ENCODE results near the gene ATF5. TPM values are rescaled to one million over a fixed set of nuclear protein-coding genes. Genes with fewer than 3 reads are reported as not detected.
A peak's percentile ranks its signal among the peaks of the same experiment; 100 is the strongest.

The ATF5 gene
- total and polyA plus RNA-seq, 2 of the 8 experiments (the other 6 are each of a cell fraction or from before 2014, with no cell fraction given) = 6.2 to 13.1 TPM

DNA sequence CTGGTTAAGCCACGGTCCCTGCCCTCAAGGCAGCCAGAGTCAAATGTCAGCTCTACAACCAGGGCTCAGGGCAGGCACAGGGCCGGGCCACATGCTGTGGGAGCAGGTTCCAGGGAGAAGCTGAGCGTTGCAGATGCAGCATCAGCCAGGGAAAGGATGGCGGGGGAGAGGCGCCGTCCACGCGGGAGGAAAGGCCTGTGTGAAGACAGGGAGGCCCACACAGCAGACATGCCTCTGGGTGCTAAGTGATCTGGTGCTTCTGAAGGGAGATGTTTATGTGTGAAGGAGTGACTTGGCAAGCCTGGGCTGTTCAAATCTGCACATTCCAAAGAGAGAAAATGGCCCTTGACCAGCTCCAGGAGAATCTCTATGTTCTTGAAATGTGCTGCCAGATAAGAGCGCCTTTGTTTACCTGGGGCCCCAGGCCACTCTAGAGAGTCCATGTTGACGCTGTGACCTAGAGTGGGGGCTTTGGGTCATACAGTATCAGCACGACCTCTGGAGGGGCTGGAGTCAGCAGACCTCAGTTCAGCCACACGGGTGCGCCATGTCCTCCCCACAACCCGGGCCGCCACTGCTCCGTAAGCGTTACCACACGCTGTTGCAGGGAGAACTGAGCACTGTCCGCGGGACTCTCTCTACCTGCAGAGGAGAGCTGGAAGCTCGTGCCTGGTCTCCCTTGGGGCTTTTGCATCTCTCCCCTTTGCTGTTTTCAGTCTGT is 15.9 kb upstream of the ATF5 start:
- Histone ChIP-seq H2BK120ac (replicated peaks; ENCODE audit: low read depth, low read length) (no peak overlapping the region), H3K27me3 (replicated peaks in 1 of 4; ENCODE audit: control insufficient read depth in 3 of 4, extremely low read depth in 1 of 4, insufficient read depth in 3 of 4, low read length in 3 of 4) (no peaks in the 10 kb centered on the region; a peak in 1 of 7 replicates), H3K18ac (ENCODE audit: extremely low read depth, low read length) (no peak overlapping the region), H3K23me2 (ENCODE audit: low read depth, low read length) (no peaks in the 10 kb centered on the region), H3K23ac (ENCODE audit: insufficient read length) (no peak overlapping the region), H2BK15ac (ENCODE audit: low read length) (no peak overlapping the region), H2AK5ac (ENCODE audit: low read depth, low read length) (no peak overlapping the region), H3K4ac (replicated peaks; ENCODE audit: insufficient read length, low read depth, low read length) (no peak overlapping the region), H2BK5ac (ENCODE audit: low read depth, low read length) (no peak overlapping the region), H4K20me1 (replicated peaks in 1 of 2; ENCODE audit: control insufficient read depth in 1 of 2, insufficient read depth in 2 of 2, low read length in 2 of 2) (peaks cover 44 to 54% of the 10 kb centered on the region in 2 experiments), H3K9ac (replicated peaks in 1 of 4; ENCODE audit: extremely low read depth in 1 of 4, low read depth in 3 of 4, low read length in 3 of 4) (no peak overlapping the region), H3K4me1 (replicated peaks in 1 of 4; ENCODE audit: control insufficient read depth in 3 of 4, insufficient read depth in 4 of 4, low read length in 3 of 4) (peaks cover 0 to under 1% (median 0%) of the 10 kb centered on the region in 4 experiments; a peak in 1 of 7 replicates), H3K56ac (replicated peaks; ENCODE audit: insufficient read length, low read depth, low read length) (no peak overlapping the region), H3K4me2 (ENCODE audit: insufficient read depth in 1 of 2, low read depth in 2 of 2, low read length in 2 of 2) (no peak overlapping the region), H3K79me1 (ENCODE audit: low read depth, low read length) (peaks cover 13% of the 10 kb centered on the region), H2BK20ac (ENCODE audit: low read length) (no peak overlapping the region), H4K5ac (ENCODE audit: insufficient read length, low read depth, low read length) (no peak overlapping the region), H4K8ac (ENCODE audit: extremely low read depth, insufficient read depth, low read length) (no peak overlapping the region), H3K27ac (ENCODE audit: low read depth, low read length) (no peak overlapping the region), H3K4me3 (ENCODE audit: extremely low read depth in 1 of 4, insufficient read depth in 2 of 4, low read depth in 3 of 4, low read length in 4 of 4) (no peak overlapping the region), H4K91ac (replicated peaks; ENCODE audit: insufficient read length, low read length) (no peak overlapping the region), H2AFZ (ENCODE audit: low read length) (no peak overlapping the region), H3K79me2 (ENCODE audit: control insufficient read depth in 1 of 2, insufficient read depth in 2 of 2, low read length in 2 of 2) (peaks cover 0 to 63% of the 10 kb centered on the region in 2 experiments; a peak in 2 of 4 replicates), H3K36me3 (ENCODE audit: control insufficient read depth in 2 of 4, insufficient read depth in 4 of 4, low read length in 3 of 4) (peaks cover 24 to 48% (median 40%) of the 10 kb centered on the region in 4 experiments; a peak in 7 of 8 replicates), H2BK12ac (ENCODE audit: low read depth, low read length) (no peak overlapping the region), H3K9me3 (ENCODE audit: insufficient read depth in 2 of 2, low read depth in 1 of 2, low read length in 1 of 2) (no peaks in the 10 kb centered on the region), H3K14ac (ENCODE audit: insufficient read length) (no peak overlapping the region)
- peak in 1 of 2 experiments; percentile 63 for DNase-seq (ENCODE audit: low read depth in 1 of 2, low spot score in 2 of 2)
- TF ChIP-seq, protein P1, sequence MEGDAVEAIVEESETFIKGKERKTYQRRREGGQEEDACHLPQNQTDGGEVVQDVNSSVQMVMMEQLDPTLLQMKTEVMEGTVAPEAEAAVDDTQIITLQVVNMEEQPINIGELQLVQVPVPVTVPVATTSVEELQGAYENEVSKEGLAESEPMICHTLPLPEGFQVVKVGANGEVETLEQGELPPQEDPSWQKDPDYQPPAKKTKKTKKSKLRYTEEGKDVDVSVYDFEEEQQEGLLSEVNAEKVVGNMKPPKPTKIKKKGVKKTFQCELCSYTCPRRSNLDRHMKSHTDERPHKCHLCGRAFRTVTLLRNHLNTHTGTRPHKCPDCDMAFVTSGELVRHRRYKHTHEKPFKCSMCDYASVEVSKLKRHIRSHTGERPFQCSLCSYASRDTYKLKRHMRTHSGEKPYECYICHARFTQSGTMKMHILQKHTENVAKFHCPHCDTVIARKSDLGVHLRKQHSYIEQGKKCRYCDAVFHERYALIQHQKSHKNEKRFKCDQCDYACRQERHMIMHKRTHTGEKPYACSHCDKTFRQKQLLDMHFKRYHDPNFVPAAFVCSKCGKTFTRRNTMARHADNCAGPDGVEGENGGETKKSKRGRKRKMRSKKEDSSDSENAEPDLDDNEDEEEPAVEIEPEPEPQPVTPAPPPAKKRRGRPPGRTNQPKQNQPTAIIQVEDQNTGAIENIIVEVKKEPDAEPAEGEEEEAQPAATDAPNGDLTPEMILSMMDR (IDR thresholded peaks at IDR 0.05; ENCODE audit: control extremely low read depth in 1 of 3, insufficient read depth in 1 of 3, low read depth in 1 of 3, low read length in 3 of 3) = peak; percentile 42 to 71 (median 62)
- TF ChIP-seq ZNF274 (IDR thresholded peaks at IDR 0.05; ENCODE audit: borderline replicate concordance, extremely low read depth, low read length) (no peak), RAD21 (IDR thresholded peaks at IDR 0.05 in 1 of 2, conservative IDR thresholded peaks at IDR 0.05 in 1 of 2; ENCODE audit: low read depth in 2 of 2, low read length in 2 of 2) (peak; percentile 25 to 45; a peak in 3 of 4 replicates)
- ChIA-PET POLR2A (ENCODE audit: partially characterized antibody) (interaction anchor here (0.7 to 19.2 kb wide), 6 partner anchors 11 to 362 kb away, joined by 3 to 373 read pairs (median 4); partner anchors contain the start of genes AKT1S1, ATF5, NUP62 and TBC1D17), CTCF (ENCODE audit: partially characterized antibody) (interaction anchor here (0.7 to 3.0 kb wide), 17 partner anchors 8 to 223 kb away, joined by 3 to 18 read pairs (median 4); partner anchors contain the start of gene ATF5)
- FAIRE-seq = no peak
- WGBS, 2 experiments (ENCODE audit: extremely low coverage in 1 of 2, insufficient coverage in 1 of 2, insufficient read length in 1 of 2, insufficient replicate concordance in 2 of 2, low coverage in 1 of 2, low lambda C conversion rate in 2 of 2, missing lambda C conversion rate in 1 of 2) = 87% methylated on average over 21 of the region's 21 CpGs; no CpG with 5 or more reads in 1 of the 2 experiments

Data from H1 (cell line).